ENCODE data around the gene CNTN5. TPM values are rescaled to one million over a fixed set of nuclear protein-coding genes. Genes with fewer than 3 reads are reported as not detected.

Gene CNTN5
- total RNA-seq, 2 experiments from 2014 or later = not detected

DNA sequence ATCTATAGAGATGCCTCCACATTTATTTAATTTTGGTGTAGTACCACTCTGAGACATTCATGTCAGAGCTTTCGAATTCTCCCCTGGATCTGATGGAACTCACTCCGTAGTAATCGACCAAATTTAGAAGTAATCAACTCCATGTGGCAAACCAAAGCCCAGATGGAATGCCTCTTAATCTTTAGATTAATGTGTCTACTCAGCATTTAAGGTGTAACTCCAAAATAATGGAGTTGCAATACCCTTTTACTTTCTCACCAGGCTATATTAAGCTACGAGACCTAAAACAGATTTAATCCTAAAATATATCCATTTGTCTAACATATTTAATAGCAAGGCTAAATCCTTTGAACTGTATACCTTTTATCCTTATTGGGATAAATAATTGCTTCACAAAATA is 473.3 kb downstream of the CNTN5 start:
- no peaks in the 10 kb centered on the region for H3K36me3 Mint-ChIP-seq (ENCODE audit: low read depth)
- H3K27ac Mint-ChIP-seq = no peak overlapping the region
- DNase-seq (no peak), ATAC-seq (ENCODE audit: poor library complexity) (no peak)
- POLR2A ChIA-PET = no interaction called here
- peaks cover 5% of the 10 kb centered on the region for H3K9me3 Mint-ChIP-seq
- H3K27ac ChIP-seq (ENCODE audit: low read depth in 1 of 2, low read length in 2 of 2) = no peak overlapping the region
- H3K4me1 ChIP-seq (ENCODE audit: insufficient read depth, low read length) = no peaks in the 10 kb centered on the region
- intact Hi-C loops (cut with DNase I, micrococcal nuclease) = no loop called here
- H3K27me3 ChIP-seq (ENCODE audit: control insufficient read depth in 1 of 2, insufficient read depth in 2 of 2, low read length in 2 of 2) = no peaks in the 10 kb centered on the region
- TF ChIP-seq, protein P1, sequence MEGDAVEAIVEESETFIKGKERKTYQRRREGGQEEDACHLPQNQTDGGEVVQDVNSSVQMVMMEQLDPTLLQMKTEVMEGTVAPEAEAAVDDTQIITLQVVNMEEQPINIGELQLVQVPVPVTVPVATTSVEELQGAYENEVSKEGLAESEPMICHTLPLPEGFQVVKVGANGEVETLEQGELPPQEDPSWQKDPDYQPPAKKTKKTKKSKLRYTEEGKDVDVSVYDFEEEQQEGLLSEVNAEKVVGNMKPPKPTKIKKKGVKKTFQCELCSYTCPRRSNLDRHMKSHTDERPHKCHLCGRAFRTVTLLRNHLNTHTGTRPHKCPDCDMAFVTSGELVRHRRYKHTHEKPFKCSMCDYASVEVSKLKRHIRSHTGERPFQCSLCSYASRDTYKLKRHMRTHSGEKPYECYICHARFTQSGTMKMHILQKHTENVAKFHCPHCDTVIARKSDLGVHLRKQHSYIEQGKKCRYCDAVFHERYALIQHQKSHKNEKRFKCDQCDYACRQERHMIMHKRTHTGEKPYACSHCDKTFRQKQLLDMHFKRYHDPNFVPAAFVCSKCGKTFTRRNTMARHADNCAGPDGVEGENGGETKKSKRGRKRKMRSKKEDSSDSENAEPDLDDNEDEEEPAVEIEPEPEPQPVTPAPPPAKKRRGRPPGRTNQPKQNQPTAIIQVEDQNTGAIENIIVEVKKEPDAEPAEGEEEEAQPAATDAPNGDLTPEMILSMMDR (IDR thresholded peaks at IDR 0.05) = no peak
- no peaks in the 10 kb centered on the region for H3K4me1 Mint-ChIP-seq (ENCODE audit: low read depth)
- no peak overlapping the region for H3K4me3 Mint-ChIP-seq
- no peaks in the 10 kb centered on the region for H3K27me3 Mint-ChIP-seq
- H3K36me3 ChIP-seq (ENCODE audit: insufficient read depth, low read length) = no peaks in the 10 kb centered on the region
- H3K4me3 ChIP-seq (ENCODE audit: low read length) = no peak overlapping the region
- H3K9me3 ChIP-seq (ENCODE audit: control insufficient read depth in 1 of 2, insufficient read depth in 1 of 2, low read length in 2 of 2) = peaks cover 0 to 4% of the 10 kb centered on the region in 2 experiments
- CTCF ChIA-PET = no interaction called here

DNA sequence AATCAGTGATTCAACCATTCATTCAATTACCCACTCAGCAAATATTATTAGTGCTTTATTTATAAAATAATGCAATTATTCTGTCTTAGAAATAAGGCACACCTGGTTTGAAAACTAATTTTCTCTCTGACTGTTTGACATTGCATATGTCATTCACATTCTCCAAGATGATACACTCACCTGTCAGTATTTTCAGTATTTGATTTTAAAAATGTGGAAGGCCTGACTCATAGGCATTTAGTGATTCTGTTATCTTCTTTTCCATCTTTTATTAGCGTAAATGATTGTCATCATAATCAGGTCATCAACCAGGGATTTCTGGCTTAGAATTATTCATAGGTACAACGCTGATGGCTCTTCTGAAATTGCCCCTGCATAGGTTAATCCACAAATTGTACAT is 480.9 kb downstream of the CNTN5 start:
- Histone ChIP-seq H3K9me3 (ENCODE audit: control insufficient read depth in 1 of 2, insufficient read depth in 1 of 2, low read length in 2 of 2) (peaks cover 5% of the 10 kb centered on the region in 2 experiments), H3K4me1 (ENCODE audit: insufficient read depth, low read length) (no peaks in the 10 kb centered on the region), H3K36me3 (ENCODE audit: insufficient read depth, low read length) (no peaks in the 10 kb centered on the region), H3K4me3 (ENCODE audit: low read length) (no peak overlapping the region), H3K27me3 (ENCODE audit: control insufficient read depth in 1 of 2, insufficient read depth in 2 of 2, low read length in 2 of 2) (no peaks in the 10 kb centered on the region), H3K27ac (ENCODE audit: low read depth in 1 of 2, low read length in 2 of 2) (no peak overlapping the region)
- no peaks in the 10 kb centered on the region for H3K27me3 Mint-ChIP-seq
- H3K4me1 Mint-ChIP-seq (ENCODE audit: low read depth) = no peaks in the 10 kb centered on the region
- DNase-seq (no peak), ATAC-seq (ENCODE audit: poor library complexity) (no peak)
- no peak overlapping the region for H3K27ac Mint-ChIP-seq
- no peak overlapping the region for H3K4me3 Mint-ChIP-seq
- ChIA-PET CTCF (no interaction called here), POLR2A (no interaction called here)
- TF ChIP-seq, protein P1 (IDR thresholded peaks at IDR 0.05) = no peak
- no peaks in the 10 kb centered on the region for H3K36me3 Mint-ChIP-seq (ENCODE audit: low read depth)
- intact Hi-C loops (cut with DNase I, micrococcal nuclease) = no loop called here
- peaks cover 20% of the 10 kb centered on the region for H3K9me3 Mint-ChIP-seq

DNA sequence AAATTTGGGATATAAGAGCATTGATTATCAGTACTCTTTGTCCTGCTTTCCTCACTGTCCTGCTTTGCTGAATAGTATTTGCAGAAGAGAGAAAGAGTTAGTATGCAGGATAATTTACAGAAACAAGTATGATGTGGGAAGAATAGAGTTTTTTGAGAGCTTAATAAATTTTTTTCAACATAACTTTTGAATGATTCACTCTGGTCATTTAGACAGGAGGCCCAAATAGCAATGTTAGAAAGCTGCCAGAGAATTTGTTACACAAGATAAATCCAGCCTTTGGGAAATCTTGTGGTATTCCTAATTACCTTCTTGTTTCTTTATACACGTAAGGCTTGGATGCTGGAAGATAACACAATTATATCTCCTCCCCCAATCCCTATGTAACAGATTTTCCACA is 484.6 kb downstream of the CNTN5 start:
- CTCF ChIA-PET = no interaction called here

More for the DNA sequence above, 484.6 kb downstream of the CNTN5 start:
- no peaks in the 10 kb centered on the region for H3K36me3 ChIP-seq (ENCODE audit: insufficient read depth, low read length)
- no peak overlapping the region for H3K4me3 Mint-ChIP-seq
- POLR2A ChIA-PET = no interaction called here
- intact Hi-C loops (cut with DNase I, micrococcal nuclease) = no loop called here
- ATAC-seq (ENCODE audit: poor library complexity) (no peak), DNase-seq (no peak)
- H3K9me3 Mint-ChIP-seq = peaks cover 11% of the 10 kb centered on the region
- TF ChIP-seq, protein P1 (IDR thresholded peaks at IDR 0.05) = no peak
- H3K27ac Mint-ChIP-seq = no peak overlapping the region
- H3K27me3 Mint-ChIP-seq = no peaks in the 10 kb centered on the region
- no peaks in the 10 kb centered on the region for H3K27me3 ChIP-seq (ENCODE audit: control insufficient read depth in 1 of 2, insufficient read depth in 2 of 2, low read length in 2 of 2)
- H3K4me3 ChIP-seq (ENCODE audit: low read length) = no peak overlapping the region
- no peak overlapping the region for H3K27ac ChIP-seq (ENCODE audit: low read depth in 1 of 2, low read length in 2 of 2)
- H3K36me3 Mint-ChIP-seq (ENCODE audit: low read depth) = no peaks in the 10 kb centered on the region
- peaks cover 5 to 12% of the 10 kb centered on the region in 2 experiments for H3K9me3 ChIP-seq (ENCODE audit: control insufficient read depth in 1 of 2, insufficient read depth in 1 of 2, low read length in 2 of 2)
- H3K4me1 Mint-ChIP-seq (ENCODE audit: low read depth) = no peaks in the 10 kb centered on the region
- H3K4me1 ChIP-seq (ENCODE audit: insufficient read depth, low read length) = no peaks in the 10 kb centered on the region

All from CD4-positive, alpha-beta T cell (primary cell).